GM23338 (cell line): ENCODE measurements around the gene TRAF4. TPM values are rescaled to one million over a fixed set of nuclear protein-coding genes. Genes with fewer than 3 reads are reported as not detected.

Experiments
- ATAC-seq: fragments of 200-7000 bp; cut with Tn5 transposase; 3 replicates; pipeline ENCODE4 v1.9.1; 2020
- DNase-seq: peaks from one replicate; pipeline ENCODE4 v3.0.0-alpha.2; 2015; ENCODE audit warnings: low spot score
- H2AFZ ChIP-seq: fragments of 200-600 bp; sonication (generic); 2 replicates; pipeline ENCODE4 v1.8.0; 2016; ENCODE audit warnings: antibody characterized with exemption, mild to moderate bottlenecking, moderate library complexity
- H3F3A ChIP-seq: fragments of 200-600 bp; sonication (generic); replicated peaks from 2 replicates; pipeline ENCODE4 v1.8.0; 2017; ENCODE audit warnings: antibody characterized with exemption, mixed run types, low read depth
- H3K27ac ChIP-seq: fragments of 200-600 bp; sonication (generic); 2 replicates; pipeline ENCODE4 v1.6.1; 2016; ENCODE audit warnings: low read depth
- H3K27me3 ChIP-seq: fragments of 200-600 bp; sonication (generic); 2 replicates; pipeline ENCODE4 v1.8.0; 2016; ENCODE audit warnings: mild to moderate bottlenecking, mixed run types, moderate library complexity; ENCODE audit not compliant: insufficient read depth
- H3K36me3 ChIP-seq: fragments of 200-600 bp; sonication (generic); 2 replicates; pipeline ENCODE4 v1.8.0; 2016; ENCODE audit warnings: mild to moderate bottlenecking; ENCODE audit not compliant: insufficient read depth
- H3K4me1 ChIP-seq: fragments of 200-600 bp; sonication (generic); 2 replicates; pipeline ENCODE4 v1.8.0; 2016; ENCODE audit warnings: mild to moderate bottlenecking, moderate library complexity; ENCODE audit not compliant: insufficient read depth
- H3K4me2 ChIP-seq: fragments of 200-600 bp; sonication (generic); 2 replicates; pipeline ENCODE4 v1.7.1; 2017; ENCODE audit warnings: mixed run types
- H3K4me3 ChIP-seq: fragments of 200-600 bp; sonication (generic); 2 replicates; pipeline ENCODE4 v1.6.1; 2016; ENCODE audit warnings: mixed run types
- H3K79me2 ChIP-seq: fragments of 200-600 bp; sonication (generic); replicated peaks from 2 replicates; pipeline ENCODE4 v1.8.0; 2017; ENCODE audit warnings: mild to moderate bottlenecking; ENCODE audit not compliant: insufficient read depth
- H3K9me2 ChIP-seq: fragments of 200-600 bp; sonication (generic); 2 replicates; pipeline ENCODE4 v1.8.0; 2017; ENCODE audit not compliant: insufficient read depth
- H4K20me1 ChIP-seq: fragments of 200-600 bp; sonication (generic); replicated peaks from 2 replicates; pipeline ENCODE4 v1.8.0; 2017; ENCODE audit warnings: mild to moderate bottlenecking; ENCODE audit not compliant: insufficient read depth
- H3K27ac Mint-ChIP-seq: 2 replicates; pipeline ENCODE4 v1.8.0; 2020; ENCODE audit warnings: inconsistent platforms, mild to moderate bottlenecking, moderate library complexity, mixed read lengths
- H3K27me3 Mint-ChIP-seq: 3 replicates; pipeline ENCODE4 v1.8.0; 2022; ENCODE audit warnings: low read depth, mild to moderate bottlenecking, moderate library complexity, mixed read lengths, inconsistent platforms; ENCODE audit not compliant: insufficient read depth, poor library complexity
- H3K36me3 Mint-ChIP-seq: 3 replicates; pipeline ENCODE4 v1.8.0; 2021; ENCODE audit warnings: low read depth, mild to moderate bottlenecking, inconsistent platforms, moderate library complexity, mixed read lengths
- H3K4me1 Mint-ChIP-seq: 3 replicates; pipeline ENCODE4 v1.8.0; 2020; ENCODE audit warnings: mild to moderate bottlenecking, inconsistent platforms, mixed read lengths
- H3K4me3 Mint-ChIP-seq: 3 replicates; pipeline ENCODE4 v1.8.0; 2021; ENCODE audit warnings: moderate library complexity, mild to moderate bottlenecking, inconsistent platforms, mixed read lengths
- H3K9me3 Mint-ChIP-seq: 3 replicates; pipeline ENCODE4 v1.8.0; 2020; ENCODE audit warnings: moderate library complexity, mild to moderate bottlenecking, inconsistent platforms, mixed read lengths
- CREB1 ChIP-seq: fragments of 250-450 bp; sonication (Bioruptor Pico); IDR thresholded peaks from 2 replicates; pipeline ENCODE4 v1.5.0; 2020; ENCODE audit warnings: low read depth, mild to moderate bottlenecking, moderate library complexity
- CTCF ChIP-seq, 2 experiments: fragments of 200-600 bp in 1 of 2; sonication (generic) in 1 of 2; conservative IDR thresholded peaks; 2 replicates each; pipeline versions ENCODE4 v1.5.1 to v1.6.1; 2016 to 2017; ENCODE audit warnings: antibody characterized with exemption in 2 of 2, low read depth in 2 of 2, mild to moderate bottlenecking in 2 of 2, moderate library complexity in 1 of 2
- ETS1 ChIP-seq: IDR thresholded peaks from 2 replicates; pipeline ENCODE4 v1.6.1; 2016; ENCODE audit warnings: antibody characterized with exemption
- EZH2 ChIP-seq: fragments of 200-600 bp; sonication (generic); IDR thresholded peaks from one replicate; pipeline ENCODE4 v1.8.0; 2017; ENCODE audit warnings: antibody characterized with exemption, mild to moderate bottlenecking, low read depth; ENCODE audit not compliant: unreplicated experiment
- EZH2phosphoT487 ChIP-seq: fragments of 200-600 bp; sonication (generic); IDR thresholded peaks from one replicate; pipeline ENCODE4 v1.8.1; 2018; ENCODE audit warnings: antibody characterized with exemption; ENCODE audit not compliant: unreplicated experiment
- JUNB ChIP-seq: IDR thresholded peaks from one replicate; pipeline ENCODE4 v1.6.1; 2016; ENCODE audit warnings: antibody characterized with exemption; ENCODE audit not compliant: unreplicated experiment
- NANOG ChIP-seq: IDR thresholded peaks from 2 replicates; pipeline ENCODE4 v1.6.1; 2016; ENCODE audit warnings: antibody characterized with exemption, borderline replicate concordance
- POLR2AphosphoS5 ChIP-seq: IDR thresholded peaks from 2 replicates; pipeline ENCODE4 v1.6.1; 2016; ENCODE audit warnings: antibody characterized with exemption, low read depth
- REST ChIP-seq: IDR thresholded peaks from one replicate; pipeline ENCODE4 v1.6.1; 2018; ENCODE audit warnings: antibody characterized with exemption; ENCODE audit not compliant: unreplicated experiment
- STAT1 ChIP-seq: IDR thresholded peaks from one replicate; pipeline ENCODE4 v1.6.1; 2016; ENCODE audit warnings: antibody characterized with exemption; ENCODE audit not compliant: unreplicated experiment
- ZNF114 ChIP-seq: fragments of 250-450 bp; sonication (Bioruptor Pico); IDR thresholded peaks from 2 replicates; pipeline ENCODE4 v1.5.0; 2020; ENCODE audit warnings: mild to moderate bottlenecking, moderate library complexity
- ZNF331 ChIP-seq: fragments of 250-450 bp; sonication (Bioruptor Pico); IDR thresholded peaks from 2 replicates; pipeline ENCODE4 v1.5.0; 2020; ENCODE audit warnings: low read depth, mild to moderate bottlenecking, moderate library complexity
- ZNF462 ChIP-seq: fragments of 250-450 bp; sonication (Bioruptor Pico); IDR thresholded peaks from 2 replicates; pipeline ENCODE4 v1.5.0; 2020; ENCODE audit warnings: mild to moderate bottlenecking, moderate library complexity
- polyA plus RNA-seq: library from polyadenylated mRNA; unstranded; fragments of >200 nt; fragmentation: Nextera tagmentation; extraction: Ambion mirVana; gene quantifications from 2 replicates; pipeline ENCODE4 v1.2.1, GENCODE V29; 2016
- total RNA-seq: library from RNA; depleted of rRNA; stranded (reverse); fragments of >200 nt; shearing (Covaris generic); gene quantifications from 2 replicates; pipeline ENCODE4 v1.2.3, GENCODE V29; 2014

Gene TRAF4
- total and polyA plus RNA-seq, 2 experiments from 2014 or later = 63.5 to 152 TPM

- Histone ChIP-seq H3K9me2 (no peaks in the 10 kb centered on the region), H3F3A (0 out of 2 replicates have a peak, but pooled peaks cover 2% of the 10 kb centered on the region), H3K4me2 (no peak overlapping the region), H3K36me3 (no peaks in the 10 kb centered on the region), H2AFZ (no peak overlapping the region), H3K27ac (no peak overlapping the region), H3K4me1 (no peaks in the 10 kb centered on the region), H3K4me3 (no peak overlapping the region), H3K27me3 (no peaks in the 10 kb centered on the region), H4K20me1 (no peaks in the 10 kb centered on the region; the same call in 1 of the 2 replicates), H3K79me2 (no peaks in the 10 kb centered on the region; the same call in 1 of the 2 replicates)
- Mint-ChIP-seq H3K4me3 (no peak overlapping the region; the same call in 2 of the 3 replicates), H3K27me3 (peaks cover 10% of the 10 kb centered on the region), H3K4me1 (peaks cover 7% of the 10 kb centered on the region), H3K27ac (no peak overlapping the region), H3K9me3 (no peaks in the 10 kb centered on the region; the same call in 1 of the 3 replicates), H3K36me3 (peaks cover 26% of the 10 kb centered on the region)
- no peak for ATAC-seq
- TF ChIP-seq STAT1 (no peak), EZH2 (no peak), CTCF (conservative IDR thresholded peaks at IDR 0.05; ENCODE audit: low read depth in 2 of 2) (no peak), ZNF331 (CRISPR knock-in tag) (no peak), EZH2phosphoT487 (no peak), ETS1 (no peak), NANOG (no peak), CREB1 (no peak), ZNF114 (no peak), ZNF462 (CRISPR knock-in tag) (no peak), POLR2AphosphoS5 (no peak), JUNB (no peak), REST (no peak)
- no peak for DNase-seq
These were observed 10.5 kb upstream of the TRAF4 start for GRCh38 chr17:28733346-28733745.
